GM23338 (cell line): ENCODE data around the gene UBE3B. TPM values are rescaled to one million over a fixed set of nuclear protein-coding genes. Genes with fewer than 3 reads are reported as not detected.

ENCODE experiments used
- ATAC-seq: fragments of 200-7000 bp; cut with Tn5 transposase; 3 replicates; pipeline ENCODE4 v1.9.1; 2020
- DNase-seq: peaks from one replicate; pipeline ENCODE4 v3.0.0-alpha.2; 2015; ENCODE audit warnings: low spot score
- H2AFZ ChIP-seq: fragments of 200-600 bp; sonication (generic); 2 replicates; pipeline ENCODE4 v1.8.0; 2016; ENCODE audit warnings: antibody characterized with exemption, mild to moderate bottlenecking, moderate library complexity
- H3F3A ChIP-seq: fragments of 200-600 bp; sonication (generic); replicated peaks from 2 replicates; pipeline ENCODE4 v1.8.0; 2017; ENCODE audit warnings: antibody characterized with exemption, mixed run types, low read depth
- H3K27ac ChIP-seq: fragments of 200-600 bp; sonication (generic); 2 replicates; pipeline ENCODE4 v1.6.1; 2016; ENCODE audit warnings: low read depth
- H3K27me3 ChIP-seq: fragments of 200-600 bp; sonication (generic); 2 replicates; pipeline ENCODE4 v1.8.0; 2016; ENCODE audit warnings: mild to moderate bottlenecking, mixed run types, moderate library complexity; ENCODE audit not compliant: insufficient read depth
- H3K36me3 ChIP-seq: fragments of 200-600 bp; sonication (generic); 2 replicates; pipeline ENCODE4 v1.8.0; 2016; ENCODE audit warnings: mild to moderate bottlenecking; ENCODE audit not compliant: insufficient read depth
- H3K4me1 ChIP-seq: fragments of 200-600 bp; sonication (generic); 2 replicates; pipeline ENCODE4 v1.8.0; 2016; ENCODE audit warnings: mild to moderate bottlenecking, moderate library complexity; ENCODE audit not compliant: insufficient read depth
- H3K4me2 ChIP-seq: fragments of 200-600 bp; sonication (generic); 2 replicates; pipeline ENCODE4 v1.7.1; 2017; ENCODE audit warnings: mixed run types
- H3K4me3 ChIP-seq: fragments of 200-600 bp; sonication (generic); 2 replicates; pipeline ENCODE4 v1.6.1; 2016; ENCODE audit warnings: mixed run types
- H3K79me2 ChIP-seq: fragments of 200-600 bp; sonication (generic); replicated peaks from 2 replicates; pipeline ENCODE4 v1.8.0; 2017; ENCODE audit warnings: mild to moderate bottlenecking; ENCODE audit not compliant: insufficient read depth
- H3K9me2 ChIP-seq: fragments of 200-600 bp; sonication (generic); 2 replicates; pipeline ENCODE4 v1.8.0; 2017; ENCODE audit not compliant: insufficient read depth
- H4K20me1 ChIP-seq: fragments of 200-600 bp; sonication (generic); replicated peaks from 2 replicates; pipeline ENCODE4 v1.8.0; 2017; ENCODE audit warnings: mild to moderate bottlenecking; ENCODE audit not compliant: insufficient read depth
- H3K27ac Mint-ChIP-seq: 2 replicates; pipeline ENCODE4 v1.8.0; 2020; ENCODE audit warnings: inconsistent platforms, mild to moderate bottlenecking, moderate library complexity, mixed read lengths
- H3K27me3 Mint-ChIP-seq: 3 replicates; pipeline ENCODE4 v1.8.0; 2022; ENCODE audit warnings: low read depth, mild to moderate bottlenecking, moderate library complexity, mixed read lengths, inconsistent platforms; ENCODE audit not compliant: insufficient read depth, poor library complexity
- H3K36me3 Mint-ChIP-seq: 3 replicates; pipeline ENCODE4 v1.8.0; 2021; ENCODE audit warnings: low read depth, mild to moderate bottlenecking, inconsistent platforms, moderate library complexity, mixed read lengths
- H3K4me1 Mint-ChIP-seq: 3 replicates; pipeline ENCODE4 v1.8.0; 2020; ENCODE audit warnings: mild to moderate bottlenecking, inconsistent platforms, mixed read lengths
- H3K4me3 Mint-ChIP-seq: 3 replicates; pipeline ENCODE4 v1.8.0; 2021; ENCODE audit warnings: moderate library complexity, mild to moderate bottlenecking, inconsistent platforms, mixed read lengths
- H3K9me3 Mint-ChIP-seq: 3 replicates; pipeline ENCODE4 v1.8.0; 2020; ENCODE audit warnings: moderate library complexity, mild to moderate bottlenecking, inconsistent platforms, mixed read lengths
- POLR2AphosphoS5 ChIP-seq: IDR thresholded peaks from 2 replicates; pipeline ENCODE4 v1.6.1; 2016; ENCODE audit warnings: antibody characterized with exemption, low read depth
- polyA plus RNA-seq: library from polyadenylated mRNA; unstranded; fragments of >200 nt; fragmentation: Nextera tagmentation; extraction: Ambion mirVana; gene quantifications from 2 replicates; pipeline ENCODE4 v1.2.1, GENCODE V29; 2016
- total RNA-seq: library from RNA; depleted of rRNA; stranded (reverse); fragments of >200 nt; shearing (Covaris generic); gene quantifications from 2 replicates; pipeline ENCODE4 v1.2.3, GENCODE V29; 2014
- TF ChIP-seq, protein P1 (sequence below): fragments of 250-450 bp; sonication (Bioruptor Pico); IDR thresholded peaks from 2 replicates; pipeline ENCODE4 v1.5.0; 2020; ENCODE audit warnings: mild to moderate bottlenecking, moderate library complexity
- TF ChIP-seq, protein P2 (sequence below): IDR thresholded peaks from one replicate; pipeline ENCODE4 v1.6.1; 2018; ENCODE audit warnings: antibody characterized with exemption; ENCODE audit not compliant: unreplicated experiment
- TF ChIP-seq, protein P3 (sequence below), 2 experiments: fragments of 200-600 bp in 1 of 2; sonication (generic) in 1 of 2; conservative IDR thresholded peaks; 2 replicates each; pipeline versions ENCODE4 v1.5.1 to v1.6.1; 2016 to 2017; ENCODE audit warnings: antibody characterized with exemption in 2 of 2, low read depth in 2 of 2, mild to moderate bottlenecking in 2 of 2, moderate library complexity in 1 of 2

UBE3B gene
- total and polyA plus RNA-seq, 2 experiments from 2014 or later, result 20.8 TPM

DNA sequence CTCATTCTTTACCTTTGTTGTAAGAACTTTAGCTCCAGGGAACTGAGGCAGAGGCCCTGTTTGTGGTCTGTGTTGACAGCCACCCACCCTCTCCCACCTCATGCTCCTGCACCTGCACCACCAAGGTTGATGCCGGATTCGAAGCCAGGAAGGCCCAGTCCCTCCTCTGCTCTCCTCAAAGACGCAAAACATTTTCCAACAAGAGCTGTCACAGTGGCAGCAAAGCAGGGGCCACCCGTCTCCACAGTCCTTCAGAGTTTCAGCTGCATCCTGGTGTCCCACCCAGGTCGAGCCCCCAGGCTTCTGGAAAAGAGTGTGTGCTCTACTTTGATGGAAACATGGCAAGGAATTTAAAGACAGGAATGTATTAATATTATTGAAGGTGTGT is 58.4 kb downstream of the UBE3B start (continued):
- TF ChIP-seq, protein P1, sequence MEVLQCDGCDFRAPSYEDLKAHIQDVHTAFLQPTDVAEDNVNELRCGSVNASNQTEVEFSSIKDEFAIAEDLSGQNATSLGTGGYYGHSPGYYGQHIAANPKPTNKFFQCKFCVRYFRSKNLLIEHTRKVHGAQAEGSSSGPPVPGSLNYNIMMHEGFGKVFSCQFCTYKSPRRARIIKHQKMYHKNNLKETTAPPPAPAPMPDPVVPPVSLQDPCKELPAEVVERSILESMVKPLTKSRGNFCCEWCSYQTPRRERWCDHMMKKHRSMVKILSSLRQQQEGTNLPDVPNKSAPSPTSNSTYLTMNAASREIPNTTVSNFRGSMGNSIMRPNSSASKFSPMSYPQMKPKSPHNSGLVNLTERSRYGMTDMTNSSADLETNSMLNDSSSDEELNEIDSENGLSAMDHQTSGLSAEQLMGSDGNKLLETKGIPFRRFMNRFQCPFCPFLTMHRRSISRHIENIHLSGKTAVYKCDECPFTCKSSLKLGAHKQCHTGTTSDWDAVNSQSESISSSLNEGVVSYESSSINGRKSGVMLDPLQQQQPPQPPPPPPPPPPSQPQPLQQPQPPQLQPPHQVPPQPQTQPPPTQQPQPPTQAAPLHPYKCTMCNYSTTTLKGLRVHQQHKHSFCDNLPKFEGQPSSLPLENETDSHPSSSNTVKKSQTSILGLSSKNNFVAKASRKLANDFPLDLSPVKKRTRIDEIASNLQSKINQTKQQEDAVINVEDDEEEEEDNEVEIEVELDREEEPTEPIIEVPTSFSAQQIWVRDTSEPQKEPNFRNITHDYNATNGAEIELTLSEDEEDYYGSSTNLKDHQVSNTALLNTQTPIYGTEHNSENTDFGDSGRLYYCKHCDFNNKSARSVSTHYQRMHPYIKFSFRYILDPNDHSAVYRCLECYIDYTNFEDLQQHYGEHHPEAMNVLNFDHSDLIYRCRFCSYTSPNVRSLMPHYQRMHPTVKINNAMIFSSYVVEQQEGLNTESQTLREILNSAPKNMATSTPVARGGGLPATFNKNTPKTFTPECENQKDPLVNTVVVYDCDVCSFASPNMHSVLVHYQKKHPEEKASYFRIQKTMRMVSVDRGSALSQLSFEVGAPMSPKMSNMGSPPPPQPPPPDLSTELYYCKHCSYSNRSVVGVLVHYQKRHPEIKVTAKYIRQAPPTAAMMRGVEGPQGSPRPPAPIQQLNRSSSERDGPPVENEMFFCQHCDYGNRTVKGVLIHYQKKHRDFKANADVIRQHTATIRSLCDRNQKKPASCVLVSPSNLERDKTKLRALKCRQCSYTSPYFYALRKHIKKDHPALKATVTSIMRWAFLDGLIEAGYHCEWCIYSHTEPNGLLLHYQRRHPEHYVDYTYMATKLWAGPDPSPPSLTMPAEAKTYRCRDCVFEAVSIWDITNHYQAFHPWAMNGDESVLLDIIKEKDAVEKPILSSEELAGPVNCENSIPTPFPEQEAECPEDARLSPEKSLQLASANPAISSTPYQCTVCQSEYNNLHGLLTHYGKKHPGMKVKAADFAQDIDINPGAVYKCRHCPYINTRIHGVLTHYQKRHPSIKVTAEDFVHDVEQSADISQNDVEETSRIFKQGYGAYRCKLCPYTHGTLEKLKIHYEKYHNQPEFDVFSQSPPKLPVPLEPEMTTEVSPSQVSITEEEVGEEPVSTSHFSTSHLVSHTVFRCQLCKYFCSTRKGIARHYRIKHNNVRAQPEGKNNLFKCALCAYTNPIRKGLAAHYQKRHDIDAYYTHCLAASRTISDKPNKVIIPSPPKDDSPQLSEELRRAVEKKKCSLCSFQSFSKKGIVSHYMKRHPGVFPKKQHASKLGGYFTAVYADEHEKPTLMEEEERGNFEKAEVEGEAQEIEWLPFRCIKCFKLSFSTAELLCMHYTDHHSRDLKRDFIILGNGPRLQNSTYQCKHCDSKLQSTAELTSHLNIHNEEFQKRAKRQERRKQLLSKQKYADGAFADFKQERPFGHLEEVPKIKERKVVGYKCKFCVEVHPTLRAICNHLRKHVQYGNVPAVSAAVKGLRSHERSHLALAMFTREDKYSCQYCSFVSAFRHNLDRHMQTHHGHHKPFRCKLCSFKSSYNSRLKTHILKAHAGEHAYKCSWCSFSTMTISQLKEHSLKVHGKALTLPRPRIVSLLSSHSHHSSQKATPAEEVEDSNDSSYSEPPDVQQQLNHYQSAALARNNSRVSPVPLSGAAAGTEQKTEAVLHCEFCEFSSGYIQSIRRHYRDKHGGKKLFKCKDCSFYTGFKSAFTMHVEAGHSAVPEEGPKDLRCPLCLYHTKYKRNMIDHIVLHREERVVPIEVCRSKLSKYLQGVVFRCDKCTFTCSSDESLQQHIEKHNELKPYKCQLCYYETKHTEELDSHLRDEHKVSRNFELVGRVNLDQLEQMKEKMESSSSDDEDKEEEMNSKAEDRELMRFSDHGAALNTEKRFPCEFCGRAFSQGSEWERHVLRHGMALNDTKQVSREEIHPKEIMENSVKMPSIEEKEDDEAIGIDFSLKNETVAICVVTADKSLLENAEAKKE (CRISPR knock-in tag), result no peak
- TF ChIP-seq POLR2AphosphoS5, result no peak

DNA sequence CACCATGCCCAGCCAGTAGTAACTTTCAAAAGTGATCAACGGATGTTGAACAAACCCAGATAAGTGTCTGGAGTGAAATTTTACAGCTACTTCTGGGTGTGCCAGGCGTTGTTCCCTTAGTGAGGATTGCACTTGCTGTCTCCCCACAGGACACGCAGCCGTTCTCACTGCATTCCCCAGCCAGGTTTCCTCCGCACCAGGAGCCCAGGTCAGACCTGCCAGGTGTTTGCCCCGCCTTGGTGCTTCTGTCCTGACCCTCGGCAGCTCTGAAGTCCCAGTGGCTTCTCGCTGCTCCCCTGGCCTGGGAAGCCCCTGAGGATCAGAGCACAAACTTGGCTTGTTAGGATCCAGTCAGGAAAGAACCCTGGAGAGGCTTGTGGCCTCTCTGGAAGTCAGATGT is 59.7 kb downstream of the UBE3B start:
- no peaks in the 10 kb centered on the region; the same call in 2 of the 3 replicates for H3K36me3 Mint-ChIP-seq
- DNase-seq, result no peak
- Histone ChIP-seq H2AFZ (no peak overlapping the region), H3K4me2 (no peak overlapping the region), H3K4me1 (no peaks in the 10 kb centered on the region), H3F3A (no peaks in the 10 kb centered on the region), H3K36me3 (no peaks in the 10 kb centered on the region), H3K27me3 (no peaks in the 10 kb centered on the region), H3K4me3 (no peak overlapping the region), H4K20me1 (no peaks in the 10 kb centered on the region), H3K9me2 (no peaks in the 10 kb centered on the region), H3K27ac (no peak overlapping the region), H3K79me2 (no peaks in the 10 kb centered on the region)
- no peaks in the 10 kb centered on the region for H3K9me3 Mint-ChIP-seq
- peaks cover 21% of the 10 kb centered on the region for H3K27me3 Mint-ChIP-seq
- ATAC-seq, result no peak
- no peak overlapping the region for H3K4me3 Mint-ChIP-seq
- no peaks in the 10 kb centered on the region for H3K4me1 Mint-ChIP-seq
- no peak overlapping the region for H3K27ac Mint-ChIP-seq
- TF ChIP-seq POLR2AphosphoS5, result no peak
- TF ChIP-seq, protein P2, sequence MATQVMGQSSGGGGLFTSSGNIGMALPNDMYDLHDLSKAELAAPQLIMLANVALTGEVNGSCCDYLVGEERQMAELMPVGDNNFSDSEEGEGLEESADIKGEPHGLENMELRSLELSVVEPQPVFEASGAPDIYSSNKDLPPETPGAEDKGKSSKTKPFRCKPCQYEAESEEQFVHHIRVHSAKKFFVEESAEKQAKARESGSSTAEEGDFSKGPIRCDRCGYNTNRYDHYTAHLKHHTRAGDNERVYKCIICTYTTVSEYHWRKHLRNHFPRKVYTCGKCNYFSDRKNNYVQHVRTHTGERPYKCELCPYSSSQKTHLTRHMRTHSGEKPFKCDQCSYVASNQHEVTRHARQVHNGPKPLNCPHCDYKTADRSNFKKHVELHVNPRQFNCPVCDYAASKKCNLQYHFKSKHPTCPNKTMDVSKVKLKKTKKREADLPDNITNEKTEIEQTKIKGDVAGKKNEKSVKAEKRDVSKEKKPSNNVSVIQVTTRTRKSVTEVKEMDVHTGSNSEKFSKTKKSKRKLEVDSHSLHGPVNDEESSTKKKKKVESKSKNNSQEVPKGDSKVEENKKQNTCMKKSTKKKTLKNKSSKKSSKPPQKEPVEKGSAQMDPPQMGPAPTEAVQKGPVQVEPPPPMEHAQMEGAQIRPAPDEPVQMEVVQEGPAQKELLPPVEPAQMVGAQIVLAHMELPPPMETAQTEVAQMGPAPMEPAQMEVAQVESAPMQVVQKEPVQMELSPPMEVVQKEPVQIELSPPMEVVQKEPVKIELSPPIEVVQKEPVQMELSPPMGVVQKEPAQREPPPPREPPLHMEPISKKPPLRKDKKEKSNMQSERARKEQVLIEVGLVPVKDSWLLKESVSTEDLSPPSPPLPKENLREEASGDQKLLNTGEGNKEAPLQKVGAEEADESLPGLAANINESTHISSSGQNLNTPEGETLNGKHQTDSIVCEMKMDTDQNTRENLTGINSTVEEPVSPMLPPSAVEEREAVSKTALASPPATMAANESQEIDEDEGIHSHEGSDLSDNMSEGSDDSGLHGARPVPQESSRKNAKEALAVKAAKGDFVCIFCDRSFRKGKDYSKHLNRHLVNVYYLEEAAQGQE, result no peak
- TF ChIP-seq, protein P3, sequence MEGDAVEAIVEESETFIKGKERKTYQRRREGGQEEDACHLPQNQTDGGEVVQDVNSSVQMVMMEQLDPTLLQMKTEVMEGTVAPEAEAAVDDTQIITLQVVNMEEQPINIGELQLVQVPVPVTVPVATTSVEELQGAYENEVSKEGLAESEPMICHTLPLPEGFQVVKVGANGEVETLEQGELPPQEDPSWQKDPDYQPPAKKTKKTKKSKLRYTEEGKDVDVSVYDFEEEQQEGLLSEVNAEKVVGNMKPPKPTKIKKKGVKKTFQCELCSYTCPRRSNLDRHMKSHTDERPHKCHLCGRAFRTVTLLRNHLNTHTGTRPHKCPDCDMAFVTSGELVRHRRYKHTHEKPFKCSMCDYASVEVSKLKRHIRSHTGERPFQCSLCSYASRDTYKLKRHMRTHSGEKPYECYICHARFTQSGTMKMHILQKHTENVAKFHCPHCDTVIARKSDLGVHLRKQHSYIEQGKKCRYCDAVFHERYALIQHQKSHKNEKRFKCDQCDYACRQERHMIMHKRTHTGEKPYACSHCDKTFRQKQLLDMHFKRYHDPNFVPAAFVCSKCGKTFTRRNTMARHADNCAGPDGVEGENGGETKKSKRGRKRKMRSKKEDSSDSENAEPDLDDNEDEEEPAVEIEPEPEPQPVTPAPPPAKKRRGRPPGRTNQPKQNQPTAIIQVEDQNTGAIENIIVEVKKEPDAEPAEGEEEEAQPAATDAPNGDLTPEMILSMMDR (conservative IDR thresholded peaks at IDR 0.05; ENCODE audit: low read depth in 2 of 2), result no peak
